Measurements from ENCODE around the gene C2orf15.

GRCh38 chr2:99187011-99187410, 45.5 kb downstream of the C2orf15 start:
- TF ChIP-seq EP300 (IDR thresholded peaks at IDR 0.05) (no peak), CTCF (IDR thresholded peaks at IDR 0.05) (no peak), POLR2A (IDR thresholded peaks at IDR 0.05) (no peak)

All from stomach (tissue), 4 donors.